Measurements from ENCODE around the gene BLVRB. TPM values are rescaled to one million over a fixed set of nuclear protein-coding genes. Genes with fewer than 3 reads are reported as not detected.
A peak's percentile ranks its signal among the peaks of the same experiment; 100 is the strongest.

BLVRB gene
- total and polyA plus RNA-seq, 9 of the 15 experiments (the other 6 are each of a cell fraction or from before 2014, with no cell fraction given) = 81.1 to 749 (median 331) TPM

DNA sequence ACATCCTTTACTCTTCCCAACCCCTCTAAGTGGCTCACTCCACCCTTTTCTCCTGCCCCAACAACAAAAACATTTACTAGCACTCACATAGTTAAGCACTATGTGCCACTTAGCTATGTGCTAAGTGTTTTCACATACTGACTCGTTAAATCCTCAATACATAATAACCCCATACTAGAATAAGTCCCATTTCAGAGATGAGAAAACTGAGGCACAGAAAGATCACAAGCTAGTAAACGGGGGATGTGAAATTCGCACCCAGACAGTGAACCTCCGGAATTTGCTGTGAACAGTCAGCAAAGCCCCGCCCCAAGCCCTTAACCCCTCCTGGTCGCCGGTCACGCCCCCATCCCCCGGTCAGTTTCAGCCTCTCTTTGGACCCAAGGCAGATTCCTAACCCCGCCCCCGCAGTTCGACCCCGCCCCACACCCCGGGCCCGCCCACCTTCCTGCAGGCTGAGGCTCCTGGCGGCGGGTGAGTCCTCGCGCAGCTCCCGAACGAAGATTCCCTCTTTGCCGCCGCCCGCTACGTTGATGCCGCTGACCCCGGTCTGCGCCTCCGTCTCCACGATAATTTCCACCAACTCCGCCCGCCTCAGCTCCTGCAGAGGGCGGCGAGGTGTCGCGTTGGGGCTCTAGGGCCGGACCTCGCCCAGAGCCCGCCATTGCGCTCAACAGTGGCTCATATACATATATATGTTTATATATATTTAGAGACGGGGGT lies 62.1 kb downstream of the BLVRB start:
- peak overlapping the region; percentile 64 for H3K4me3 ChIP-seq
- H3K9me3 ChIP-seq (replicated peaks; ENCODE audit: control insufficient read depth, insufficient read depth, low read depth, low read length) = no peaks in the 10 kb centered on the region
- H3K79me2 ChIP-seq (ENCODE audit: control insufficient read depth, insufficient read depth, low read length) = no peaks in the 10 kb centered on the region
- in situ Hi-C loops (cut with MboI) (no loop called here), intact Hi-C loops (cut with micrococcal nuclease) (no loop called here)
- no peaks in the 10 kb centered on the region for H3K27me3 ChIP-seq (ENCODE audit: control insufficient read depth in 2 of 2, insufficient read depth in 2 of 2, low read length in 2 of 2)
- peak overlapping the region; percentile 87 for H3K4me2 ChIP-seq (ENCODE audit: insufficient read depth, low read length)
- ChIA-PET CTCF (ENCODE audit: low intra/inter-chr PET ratio) (no interaction called here), POLR2A (interaction anchor here (0.6 to 2.4 kb wide), 8 partner anchors 11 to 216 kb away, joined by 3 to 17 read pairs (median 4); no protein-coding TSS in a partner anchor)
- 2% methylated on average over 27 of the region's 41 CpGs for WGBS (ENCODE audit: insufficient coverage, low coverage, missing lambda C conversion rate)
- no peaks in the 10 kb centered on the region for H3K9me1 ChIP-seq (ENCODE audit: control insufficient read depth, insufficient read depth, low read length)
- BruUV-seq (replicated peaks) = no TSS peak
- ATAC-seq = peak; percentile 91
- 0 out of 2 replicates have a peak, but pooled peaks cover 5% of the 10 kb centered on the region for H4K20me1 ChIP-seq (replicated peaks; ENCODE audit: control insufficient read depth, insufficient read depth, low read length)
- peak; percentile 96 to 98 (median 97) for DNase-seq (ENCODE audit: extremely low read depth in 1 of 4, low spot score in 3 of 4)
- FAIRE-seq = peak; percentile 93
- H3K36me3 ChIP-seq (ENCODE audit: control insufficient read depth, insufficient read depth, low read length) = no peaks in the 10 kb centered on the region
- peaks cover 24 to 37% of the 10 kb centered on the region in 2 experiments for H3K4me1 ChIP-seq (replicated peaks in 1 of 2; ENCODE audit: control insufficient read depth in 2 of 2, insufficient read depth in 2 of 2, low read length in 2 of 2)
- H3K27ac ChIP-seq (ENCODE audit: extremely low read depth, low read depth, low read length) = peak overlapping the region; percentile 70; the same call in 2 of the 3 replicates
- H3K9ac ChIP-seq (ENCODE audit: insufficient read depth in 1 of 2, low read depth in 2 of 2, low read length in 2 of 2) = peak overlapping the region; percentile 54 to 90; a peak in 3 of 4 replicates
- peak overlapping the region; percentile 95 for H2AFZ ChIP-seq (ENCODE audit: low read depth, low read length)
- TF ChIP-seq, protein P1, sequence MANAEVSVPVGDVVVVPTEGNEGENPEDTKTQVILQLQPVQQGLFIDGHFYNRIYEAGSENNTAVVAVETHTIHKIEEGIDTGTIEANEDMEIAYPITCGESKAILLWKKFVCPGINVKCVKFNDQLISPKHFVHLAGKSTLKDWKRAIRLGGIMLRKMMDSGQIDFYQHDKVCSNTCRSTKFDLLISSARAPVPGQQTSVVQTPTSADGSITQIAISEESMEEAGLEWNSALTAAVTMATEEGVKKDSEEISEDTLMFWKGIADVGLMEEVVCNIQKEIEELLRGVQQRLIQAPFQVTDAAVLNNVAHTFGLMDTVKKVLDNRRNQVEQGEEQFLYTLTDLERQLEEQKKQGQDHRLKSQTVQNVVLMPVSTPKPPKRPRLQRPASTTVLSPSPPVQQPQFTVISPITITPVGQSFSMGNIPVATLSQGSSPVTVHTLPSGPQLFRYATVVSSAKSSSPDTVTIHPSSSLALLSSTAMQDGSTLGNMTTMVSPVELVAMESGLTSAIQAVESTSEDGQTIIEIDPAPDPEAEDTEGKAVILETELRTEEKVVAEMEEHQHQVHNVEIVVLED (CRISPR knock-in tag; IDR thresholded peaks at IDR 0.05) = no peak
- TF ChIP-seq OTX1 (CRISPR knock-in tag; IDR thresholded peaks at IDR 0.05) (no peak), ZSCAN32 (CRISPR knock-in tag; IDR thresholded peaks at IDR 0.05) (no peak), NR2C2 (CRISPR knock-in tag; IDR thresholded peaks at IDR 0.05) (no peak), NR2C2 (tag; IDR thresholded peaks at IDR 0.05) (0 out of 2 replicates have a peak, but pooled peaks have one; percentile 22), KHSRP (IDR thresholded peaks at IDR 0.05) (no peak), CBX2 (IDR thresholded peaks at IDR 0.05; ENCODE audit: insufficient read depth, low read length, poor library complexity, severe bottlenecking) (no peak), BDP1 (IDR thresholded peaks at IDR 0.05; ENCODE audit: insufficient read depth, insufficient read length) (no peak), ASH1L (IDR thresholded peaks at IDR 0.05; ENCODE audit: borderline replicate concordance, low read depth, partially characterized antibody) (peak; percentile 19), MYBL2 (IDR thresholded peaks at IDR 0.05; ENCODE audit: low read depth) (no peak), MYBL2 (CRISPR knock-in tag; IDR thresholded peaks at IDR 0.05; ENCODE audit: borderline replicate concordance) (no peak), ETS2 (tag; IDR thresholded peaks at IDR 0.05; ENCODE audit: borderline replicate concordance, poor library complexity, severe bottlenecking) (no peak), ZNF24 (IDR thresholded peaks at IDR 0.05) (peak; percentile 29; the same call in 1 of the 2 replicates), FOXK2 (conservative IDR thresholded peaks at IDR 0.05 in 1 of 2, IDR thresholded peaks at IDR 0.05 in 1 of 2; ENCODE audit: low read depth in 2 of 2) (0 out of 4 replicates have a peak, but pooled peaks of 1 of the 2 experiments have one; percentile 32), MXI1 (IDR thresholded peaks at IDR 0.05; ENCODE audit: low read depth, low read length) (no peak), NFE2 (IDR thresholded peaks at IDR 0.05; ENCODE audit: low read depth) (no peak)
- TF ChIP-seq, protein P2, sequence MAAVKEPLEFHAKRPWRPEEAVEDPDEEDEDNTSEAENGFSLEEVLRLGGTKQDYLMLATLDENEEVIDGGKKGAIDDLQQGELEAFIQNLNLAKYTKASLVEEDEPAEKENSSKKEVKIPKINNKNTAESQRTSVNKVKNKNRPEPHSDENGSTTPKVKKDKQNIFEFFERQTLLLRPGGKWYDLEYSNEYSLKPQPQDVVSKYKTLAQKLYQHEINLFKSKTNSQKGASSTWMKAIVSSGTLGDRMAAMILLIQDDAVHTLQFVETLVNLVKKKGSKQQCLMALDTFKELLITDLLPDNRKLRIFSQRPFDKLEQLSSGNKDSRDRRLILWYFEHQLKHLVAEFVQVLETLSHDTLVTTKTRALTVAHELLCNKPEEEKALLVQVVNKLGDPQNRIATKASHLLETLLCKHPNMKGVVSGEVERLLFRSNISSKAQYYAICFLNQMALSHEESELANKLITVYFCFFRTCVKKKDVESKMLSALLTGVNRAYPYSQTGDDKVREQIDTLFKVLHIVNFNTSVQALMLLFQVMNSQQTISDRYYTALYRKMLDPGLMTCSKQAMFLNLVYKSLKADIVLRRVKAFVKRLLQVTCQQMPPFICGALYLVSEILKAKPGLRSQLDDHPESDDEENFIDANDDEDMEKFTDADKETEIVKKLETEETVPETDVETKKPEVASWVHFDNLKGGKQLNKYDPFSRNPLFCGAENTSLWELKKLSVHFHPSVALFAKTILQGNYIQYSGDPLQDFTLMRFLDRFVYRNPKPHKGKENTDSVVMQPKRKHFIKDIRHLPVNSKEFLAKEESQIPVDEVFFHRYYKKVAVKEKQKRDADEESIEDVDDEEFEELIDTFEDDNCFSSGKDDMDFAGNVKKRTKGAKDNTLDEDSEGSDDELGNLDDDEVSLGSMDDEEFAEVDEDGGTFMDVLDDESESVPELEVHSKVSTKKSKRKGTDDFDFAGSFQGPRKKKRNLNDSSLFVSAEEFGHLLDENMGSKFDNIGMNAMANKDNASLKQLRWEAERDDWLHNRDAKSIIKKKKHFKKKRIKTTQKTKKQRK (IDR thresholded peaks at IDR 0.05; ENCODE audit: borderline replicate concordance, low read depth, low read length) = no peak
- TF ChIP-seq, protein P3, sequence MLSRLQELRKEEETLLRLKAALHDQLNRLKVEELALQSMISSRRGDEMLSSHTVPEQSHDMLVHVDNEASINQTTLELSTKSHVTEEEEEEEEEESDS (CRISPR knock-in tag; IDR thresholded peaks at IDR 0.05) = no peak

All from K562 (cell line).